Measurements from ENCODE around the gene PACS2. TPM values are rescaled to one million over a fixed set of nuclear protein-coding genes. Genes with fewer than 3 reads are reported as not detected.
"Not testable (repeated sequence)": the region's sequence is repeated elsewhere in the genome, so short reads cannot be mapped to it uniquely, and the experiment has no call there.

PACS2 gene
- total RNA-seq, 1 donor from 2014 or later = 48.4 TPM

DNA sequence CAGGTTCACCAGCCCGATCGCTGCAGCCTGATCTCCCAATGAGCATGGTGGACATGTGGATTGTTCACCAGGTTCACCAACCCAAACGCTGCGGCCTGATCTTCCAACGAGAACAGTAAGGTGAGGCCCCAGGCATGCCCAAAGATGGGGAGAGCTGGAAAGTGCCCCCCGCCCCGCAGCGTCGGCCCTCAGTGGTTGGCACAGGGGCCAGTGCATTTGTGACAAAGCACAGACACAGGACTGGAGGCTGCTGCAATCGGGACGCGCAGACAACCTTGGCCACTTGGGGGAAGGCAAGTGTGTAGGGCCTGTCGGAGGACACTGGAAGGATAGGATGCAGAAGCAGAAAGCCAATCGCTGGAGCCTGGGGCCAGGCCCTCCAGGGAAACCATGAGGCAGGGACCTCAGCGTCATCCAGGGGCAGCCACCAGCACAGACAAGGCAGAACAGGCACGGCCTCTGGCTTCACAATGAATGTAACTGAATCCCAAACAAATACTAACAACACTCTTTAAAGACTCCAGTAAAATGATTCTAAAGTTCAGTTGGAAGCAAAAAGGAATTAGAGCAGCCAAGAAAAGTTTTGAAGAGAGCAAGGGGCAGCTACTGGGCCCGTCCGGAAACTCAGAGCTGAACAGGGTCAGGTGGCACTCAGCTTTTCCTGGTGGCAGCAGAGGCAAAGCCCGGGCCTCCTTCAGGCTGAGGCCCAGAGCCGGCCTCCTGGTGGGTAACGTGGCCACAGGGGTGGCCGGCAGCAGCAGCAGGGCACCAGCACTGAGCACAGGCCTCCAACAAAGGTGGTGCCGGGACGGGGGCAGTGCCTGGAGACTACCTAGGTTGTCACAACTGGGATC, 27.1 kb upstream of the PACS2 start:
- DNase-seq (ENCODE audit: low read depth in 2 of 2) = no peak

DNA sequence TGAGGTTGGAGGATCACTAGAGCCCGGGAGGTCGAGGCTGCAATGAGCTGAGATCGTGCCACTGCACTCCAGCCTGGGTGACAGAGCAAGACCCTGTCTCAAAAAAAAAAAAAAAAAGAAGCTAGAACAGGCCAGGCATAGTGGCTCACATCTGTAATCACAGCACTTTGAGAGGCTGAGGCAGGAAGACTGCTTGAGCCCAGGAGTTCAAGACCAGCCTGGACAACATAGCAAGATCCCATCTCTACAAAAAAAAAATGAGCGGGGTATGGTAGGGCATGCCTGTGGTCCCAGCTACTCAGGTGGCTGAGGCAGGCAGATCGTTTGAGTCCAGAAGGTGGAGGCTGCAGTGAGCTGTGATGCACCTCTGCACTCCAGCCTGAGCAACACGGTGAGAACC, 25.6 kb upstream of the PACS2 start:
- not testable (repeated sequence) for DNase-seq (ENCODE audit: low read depth in 2 of 2)

DNA sequence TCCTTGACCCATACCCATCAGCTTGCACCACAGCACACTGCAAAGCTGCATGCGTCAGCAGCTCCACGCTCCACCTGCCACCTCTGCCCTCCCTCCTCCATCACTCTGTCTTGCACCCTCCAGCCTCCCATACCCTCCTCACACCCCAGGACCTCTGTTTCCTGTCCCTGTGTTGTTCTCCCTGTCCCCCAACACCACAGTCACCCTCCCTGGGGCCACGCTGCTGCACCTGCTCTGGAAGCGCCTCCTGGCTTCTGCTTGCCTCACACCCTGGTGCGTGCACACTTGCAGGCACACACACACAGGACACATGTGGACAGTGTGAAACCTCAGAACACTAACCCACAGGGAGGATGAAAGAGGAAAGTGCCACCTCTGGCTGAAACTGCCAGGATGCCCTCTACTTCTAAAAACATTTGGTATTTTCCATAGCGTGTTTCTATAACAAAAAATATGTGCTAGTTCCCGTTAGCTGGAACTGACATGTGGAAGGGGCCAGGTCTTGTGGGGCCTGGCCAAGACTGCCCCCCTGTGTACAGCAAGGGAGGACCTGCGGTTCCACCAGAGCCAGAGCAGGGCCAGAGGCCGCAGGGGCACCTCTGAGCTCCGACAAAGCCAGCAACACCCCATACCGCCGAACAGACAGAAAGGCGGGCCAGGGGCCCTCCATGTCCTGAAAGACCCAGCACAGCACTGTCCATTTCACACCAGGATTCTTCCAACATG, 23.8 kb upstream of the PACS2 start:
- peak in 1 of 2 donors; percentile 67 for DNase-seq (ENCODE audit: low read depth in 2 of 2)

DNA sequence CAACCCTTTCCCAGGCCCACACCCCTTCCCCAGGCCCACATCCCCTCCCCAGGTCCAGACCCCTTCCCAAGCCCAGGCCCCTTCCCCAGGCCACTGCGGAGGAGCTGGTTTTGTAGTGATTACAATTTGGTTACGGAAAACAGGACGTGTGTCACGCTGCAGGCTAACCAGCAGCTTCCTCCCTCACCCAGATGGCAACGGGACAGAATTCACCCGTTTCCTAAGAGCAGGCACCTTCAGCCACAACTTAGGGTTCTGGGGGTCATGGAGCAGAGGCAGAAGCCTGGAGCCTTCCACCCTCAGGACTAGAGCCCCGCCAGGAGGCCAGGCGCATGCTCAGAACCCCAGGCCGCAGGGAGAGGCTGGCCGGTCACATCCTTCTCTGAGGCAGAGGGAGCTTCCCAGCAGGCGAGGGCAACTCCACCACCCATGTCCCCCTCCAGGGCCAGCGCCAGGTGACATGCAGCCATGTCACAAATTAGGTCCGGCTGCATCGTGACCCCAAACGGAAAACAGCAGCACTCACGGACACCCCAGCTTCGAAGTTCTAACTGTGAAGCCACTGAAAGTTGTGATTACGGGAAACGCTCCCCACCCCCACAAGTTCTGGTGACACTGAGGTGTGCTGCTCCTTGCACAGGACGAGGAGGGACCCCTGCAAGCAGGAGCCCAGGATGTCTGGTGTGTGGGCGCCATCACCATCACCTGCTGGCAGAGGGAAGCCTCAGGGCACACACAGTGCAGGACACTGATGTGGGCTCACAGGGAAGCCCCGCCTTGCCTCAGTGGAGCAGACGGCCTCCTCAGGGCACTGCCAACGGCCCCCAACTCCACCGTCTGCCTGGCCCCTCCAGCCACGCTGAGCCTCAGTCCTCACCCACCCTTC, 21.5 kb upstream of the PACS2 start:
- peak; percentile 65 to 82 for DNase-seq (ENCODE audit: low read depth in 2 of 2)

DNA sequence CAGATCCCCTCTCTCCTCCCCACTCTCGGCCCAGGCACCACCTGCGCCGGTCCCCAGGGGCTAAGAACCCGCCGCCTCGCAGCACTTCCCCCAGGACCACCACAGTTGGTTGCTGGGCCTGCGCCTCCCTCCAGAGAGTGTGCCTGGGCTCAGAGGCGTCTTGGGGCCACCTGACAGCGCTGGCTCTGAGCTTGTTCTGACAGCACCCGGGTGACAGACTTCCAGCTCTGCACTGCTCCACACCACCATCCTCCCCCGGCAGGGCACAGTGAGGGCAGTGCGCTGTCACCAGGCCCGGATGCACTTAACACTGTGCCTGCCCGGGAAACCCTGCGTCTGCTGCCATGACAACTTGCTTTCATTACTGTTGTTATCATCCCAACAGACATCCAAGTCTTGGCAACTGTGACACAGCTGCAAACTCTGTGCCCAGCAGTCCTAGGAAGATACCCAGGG, 20.4 kb upstream of the PACS2 start:
- DNase-seq (ENCODE audit: low read depth in 2 of 2) = peak; percentile 91 to 98

DNA sequence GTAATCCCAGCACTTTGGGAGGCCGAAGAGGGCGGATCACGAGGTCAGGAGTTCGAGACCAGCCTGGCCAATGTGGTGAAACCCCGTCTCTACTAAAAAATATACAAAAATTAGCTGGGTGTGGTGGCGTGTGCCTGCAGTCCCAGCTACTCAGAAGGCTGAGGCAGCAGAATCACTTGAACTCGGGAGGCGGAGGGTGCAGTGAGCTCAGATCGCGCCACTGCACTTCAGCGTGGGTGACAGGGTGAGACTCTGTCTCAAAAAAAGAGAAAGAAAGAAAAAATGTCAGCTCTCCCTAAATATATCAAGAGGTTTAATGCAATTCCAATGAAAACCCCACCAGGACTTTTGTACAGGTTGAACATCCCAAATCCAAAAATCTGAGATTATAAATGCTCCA, 17.2 kb upstream of the PACS2 start:
- not testable (repeated sequence) for DNase-seq (ENCODE audit: low read depth in 2 of 2)

GRCh38 chr14:105299654-105300541, 14.7 kb upstream of the PACS2 start:
- DNase-seq (ENCODE audit: low read depth in 2 of 2) = peak in 1 of 2 donors; percentile 24

GRCh38 chr14:105300542-105301102, 13.9 kb upstream of the PACS2 start, which contains the start of gene BRF1:
Gene BRF1, minus strand, starts transcription at chr14:105301001. Its CDS starts 372 bp downstream, at chr14:105300629.
- peak; percentile 95 to 97 for DNase-seq (ENCODE audit: low read depth in 2 of 2)

GRCh38 chr14:105301103-105301914, 13.2 kb upstream of the PACS2 start:
- peak; percentile 94 to 97 for DNase-seq (ENCODE audit: low read depth in 2 of 2)

GRCh38 chr14:105301915-105302249, 12.7 kb upstream of the PACS2 start:
- DNase-seq (ENCODE audit: low read depth in 2 of 2) = not testable (repeated sequence)

DNA sequence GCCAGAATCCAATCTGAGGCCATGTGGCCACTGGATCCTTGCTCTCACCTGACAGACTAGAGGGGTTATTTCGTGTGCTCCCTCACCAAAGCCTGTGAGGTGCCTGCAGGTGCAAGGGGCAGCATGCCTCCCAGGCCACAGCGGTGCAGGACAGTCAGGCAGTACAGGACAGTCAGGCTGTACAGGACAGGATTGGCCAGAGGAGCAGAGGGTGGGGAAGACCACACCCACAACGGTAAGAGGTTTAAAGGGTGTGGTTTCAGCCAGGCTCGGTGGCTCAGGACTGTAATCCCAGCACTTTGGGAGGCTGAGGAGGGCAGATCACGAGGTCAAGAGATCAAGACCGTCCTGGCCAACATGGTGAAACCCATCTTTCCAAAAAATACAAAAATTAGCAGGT, 10.6 kb upstream of the PACS2 start:
- DNase-seq (ENCODE audit: low read depth in 2 of 2) = no peak

- DNase-seq (ENCODE audit: low read depth in 2 of 2) = no peak
These were observed 10.0 kb upstream of the PACS2 start for GRCh38 chr14:105304565-105304964.

GRCh38 chr14:105305345-105305744, 9.2 kb upstream of the PACS2 start:
- no peak for DNase-seq (ENCODE audit: low read depth in 2 of 2)

DNA sequence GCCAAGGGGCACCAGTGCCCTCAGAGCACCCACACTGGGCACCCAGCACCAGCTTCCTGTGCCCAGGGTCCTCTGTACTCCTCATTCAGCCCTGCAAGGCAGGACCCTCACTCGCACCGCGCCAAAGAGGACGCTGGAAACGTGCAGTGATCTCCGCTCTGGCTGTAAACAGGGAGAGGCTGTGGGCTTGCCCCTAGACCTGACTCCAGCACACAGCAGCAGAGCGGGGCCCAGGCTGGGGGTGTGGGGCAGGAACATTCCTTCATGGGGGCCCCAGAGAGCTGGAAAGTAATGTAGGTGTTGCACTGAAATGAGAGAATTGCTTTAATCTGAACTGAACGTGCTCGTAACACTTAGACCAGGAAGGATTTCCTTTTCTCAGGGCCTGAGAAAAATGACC, 8.8 kb upstream of the PACS2 start:
- DNase-seq (ENCODE audit: low read depth in 2 of 2) = no peak

GRCh38 chr14:105307052-105307727, 7.4 kb upstream of the PACS2 start:
- DNase-seq (ENCODE audit: low read depth in 2 of 2) = no peak

DNA sequence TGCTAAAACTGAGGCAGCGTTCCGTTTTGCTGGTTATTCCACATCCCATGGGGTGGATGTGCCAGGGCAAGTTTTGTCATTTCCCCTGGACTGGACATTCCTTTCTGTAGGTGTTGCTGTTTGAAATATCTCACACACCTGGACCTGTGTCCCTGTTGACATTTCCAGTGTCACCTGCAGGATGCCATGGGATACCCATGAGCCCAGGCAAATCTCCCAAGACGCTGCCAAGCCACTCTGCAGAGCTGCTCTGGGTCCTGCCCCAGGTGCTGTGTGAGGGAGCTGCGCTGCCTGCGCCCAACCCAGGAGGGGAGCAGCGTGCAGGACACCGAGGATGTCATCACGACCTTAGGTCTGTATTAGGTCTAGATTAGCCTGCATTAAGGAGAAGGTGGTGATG, 5.2 kb upstream of the PACS2 start:
- DNase-seq (ENCODE audit: low read depth in 2 of 2) = no peak

GRCh38 chr14:105311838-105312237, 2.7 kb upstream of the PACS2 start:
- no peak for DNase-seq (ENCODE audit: low read depth in 2 of 2)

DNA sequence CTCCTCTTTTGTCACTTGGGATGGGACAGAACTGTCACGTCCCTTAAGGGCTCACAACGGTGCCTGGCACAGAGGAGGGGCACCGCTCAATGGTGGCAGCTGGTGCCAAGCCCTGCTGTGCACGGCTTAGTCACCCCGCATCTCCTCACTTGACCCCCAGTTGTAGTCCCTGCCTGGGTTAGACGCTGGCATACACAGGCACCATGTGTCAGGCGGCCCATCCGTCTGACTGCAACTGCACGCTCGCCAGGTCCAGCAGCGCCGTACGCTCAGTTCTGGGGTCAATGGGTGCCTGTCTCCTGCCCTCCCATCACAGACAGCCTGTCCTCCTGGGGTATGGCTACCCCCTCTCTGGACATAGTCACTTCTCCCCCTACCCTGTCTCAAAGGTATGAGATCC, 1.6 kb upstream of the PACS2 start:
- DNase-seq (ENCODE audit: low read depth in 2 of 2) = no peak

All from lung microvascular endothelial cell (primary cell).